Heart left ventricle (tissue), 13 donors: ENCODE measurements around the gene TANGO2.

Experiments used
- CTCF ChIP-seq, 12 donors: fragments of 200-600 bp; sonication (generic) in 4 of 12; IDR thresholded peaks; one replicate each; pipeline versions ENCODE4 v1.5.0 to v1.8.0; 2018 to 2022; ENCODE audit warnings: antibody characterized with exemption in 12 of 12, mild to moderate bottlenecking in 5 of 12
- POLR2A ChIP-seq, 2 donors: fragments of 450-650 bp; IDR thresholded peaks; one replicate each; pipeline ENCODE4 v1.6.1; 2017; ENCODE audit warnings: antibody characterized with exemption in 2 of 2, mild to moderate bottlenecking in 2 of 2, moderate library complexity in 2 of 2
- donor health status: ischemic (EF 13 %, LVEDD 7.1; RV severe dilation, severe dysfunction).
- donor health status: DM: no; HTN: yes; CAD: no.
- donor health status: DM: no; HTN: no; CAD: no.
- donor health status: ischemic (EF 25% LVEDD 6.9; RV normal size, moderate dysfunction).
- donor health status: ischemic (EF 25% LVEDD 5.7; RV mildly dilated, moderate dysfunction).
- donor health status: ischemic (EF 35%, LVEDD 5.7; RV mildly dilated, moderate dysfunction).
- donor health status: nonischemic (EF 11% LVEDD 7.7; RV severe dilation, severe dysfunction).
- donor health status: DM: yes; HTN: yes; CAD: no.
- donor health status: PGD.
- donor health status: ischemic (EF 29% LVEDD 5.4; RV normal size, mild dysfunction).
- donor health status: nonischemic (EF 23%, LVEDD 6.1; RV moderate dilation, normal function).

GRCh38 chr22:20083891-20084546, 63.1 kb downstream of the TANGO2 start:
- TF ChIP-seq CTCF (IDR thresholded peaks at IDR 0.05) (no peak), POLR2A (IDR thresholded peaks at IDR 0.05) (no peak)
